ENCODE results near the gene CFAP99. TPM values are rescaled to one million over a fixed set of nuclear protein-coding genes. Genes with fewer than 3 reads are reported as not detected.

The CFAP99 gene
- total RNA-seq, 2 experiments from 2014 or later, result not detected

DNA sequence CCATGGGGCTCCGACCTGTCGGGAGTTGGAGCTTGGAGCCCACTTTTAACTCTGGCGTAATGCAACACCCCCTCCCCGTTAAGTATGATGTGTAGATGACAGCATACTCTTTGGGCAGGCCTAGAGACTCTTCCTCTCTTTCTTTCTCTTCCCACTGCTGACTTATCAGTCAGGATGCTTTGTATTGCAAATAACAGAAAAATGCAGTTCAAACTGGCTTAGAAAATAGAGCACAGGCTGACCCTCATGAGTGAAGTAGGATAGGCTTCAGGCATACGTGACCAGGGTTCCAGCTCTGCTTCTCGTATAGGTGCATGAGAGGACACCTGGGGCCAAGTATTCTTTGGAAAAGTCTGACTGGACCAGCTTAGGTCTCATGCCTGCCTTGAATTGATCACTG, 26.8 kb downstream of the CFAP99 start:
- peaks cover 5% of the 10 kb centered on the region for H3K4me1 Mint-ChIP-seq (ENCODE audit: low read depth)
- ATAC-seq (no peak), DNase-seq (no peak)
- ChIA-PET POLR2A (no interaction called here), CTCF (interaction anchor here (1.9 kb wide), 1 partner anchor 225 kb away, joined by 5 read pairs; no protein-coding TSS in a partner anchor)
- H3K9me3 Mint-ChIP-seq (ENCODE audit: insufficient read depth), result no peaks in the 10 kb centered on the region
- H3K27ac Mint-ChIP-seq, result no peak overlapping the region
- no peaks in the 10 kb centered on the region for H3K36me3 Mint-ChIP-seq (ENCODE audit: low read depth)
- H3K27me3 Mint-ChIP-seq (ENCODE audit: low read depth), result no peaks in the 10 kb centered on the region
- H3K4me3 Mint-ChIP-seq, result no peak overlapping the region

GRCh38 chr4:2446656-2447564, 28.2 kb downstream of the CFAP99 start:
- no peaks in the 10 kb centered on the region for H3K9me3 Mint-ChIP-seq (ENCODE audit: insufficient read depth)
- DNase-seq (no peak), ATAC-seq (no peak)
- no peaks in the 10 kb centered on the region for H3K4me1 Mint-ChIP-seq (ENCODE audit: low read depth)
- POLR2A ChIA-PET, result no interaction called here
- no peaks in the 10 kb centered on the region for H3K27me3 Mint-ChIP-seq (ENCODE audit: low read depth)
- CTCF ChIA-PET, result no interaction called here
- H3K36me3 Mint-ChIP-seq (ENCODE audit: low read depth), result no peaks in the 10 kb centered on the region
- H3K27ac Mint-ChIP-seq, result no peak overlapping the region
- no peak overlapping the region for H3K4me3 Mint-ChIP-seq

DNA sequence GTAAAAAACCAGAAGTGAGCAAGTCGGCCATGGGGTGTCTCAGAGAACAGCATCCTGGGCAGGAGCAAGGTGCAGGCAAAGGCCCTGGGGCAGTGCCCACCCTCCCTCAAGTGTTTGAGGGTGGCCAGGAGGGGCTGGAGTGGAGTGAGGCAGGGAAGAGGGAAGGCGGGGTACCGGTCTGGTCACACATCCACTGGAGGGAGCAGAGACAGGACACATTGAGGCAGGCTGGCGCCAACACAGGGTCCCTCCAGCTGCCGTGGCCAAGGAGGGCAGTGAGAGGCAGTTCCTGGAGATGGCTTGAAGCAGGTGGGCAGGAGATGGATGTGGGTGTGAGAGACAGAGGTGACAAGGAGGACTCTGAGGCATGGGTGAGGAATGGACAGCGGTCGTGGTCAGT, 29.8 kb downstream of the CFAP99 start:
- ATAC-seq (no peak), DNase-seq (no peak)
- ChIA-PET CTCF (no interaction called here), POLR2A (no interaction called here)
- no peak overlapping the region for H3K27ac Mint-ChIP-seq
- no peaks in the 10 kb centered on the region for H3K4me1 Mint-ChIP-seq (ENCODE audit: low read depth)
- no peaks in the 10 kb centered on the region for H3K36me3 Mint-ChIP-seq (ENCODE audit: low read depth)
- no peaks in the 10 kb centered on the region for H3K27me3 Mint-ChIP-seq (ENCODE audit: low read depth)
- no peaks in the 10 kb centered on the region for H3K9me3 Mint-ChIP-seq (ENCODE audit: insufficient read depth)
- H3K4me3 Mint-ChIP-seq, result no peak overlapping the region

- Mint-ChIP-seq H3K36me3 (ENCODE audit: low read depth) (no peaks in the 10 kb centered on the region), H3K4me3 (no peak overlapping the region), H3K4me1 (ENCODE audit: low read depth) (no peaks in the 10 kb centered on the region), H3K9me3 (ENCODE audit: insufficient read depth) (no peaks in the 10 kb centered on the region), H3K27me3 (ENCODE audit: low read depth) (no peaks in the 10 kb centered on the region), H3K27ac (no peak overlapping the region)
- no peak for ATAC-seq
- DNase-seq, result no peak
- ChIA-PET CTCF (no interaction called here), POLR2A (no interaction called here)
These were observed 30.3 kb downstream of the CFAP99 start for GRCh38 chr4:2449051-2449450.

GRCh38 chr4:2449511-2450392, 31.0 kb downstream of the CFAP99 start:
- DNase-seq, result no peak
- POLR2A ChIA-PET, result no interaction called here
- CTCF ChIA-PET, result interaction anchor here (1.2 kb wide), 1 partner anchor 8 kb away, joined by 3 read pairs; no protein-coding TSS in a partner anchor
- Mint-ChIP-seq H3K27ac (no peak overlapping the region), H3K36me3 (ENCODE audit: low read depth) (no peaks in the 10 kb centered on the region), H3K4me3 (no peak overlapping the region), H3K9me3 (ENCODE audit: insufficient read depth) (no peaks in the 10 kb centered on the region), H3K27me3 (ENCODE audit: low read depth) (no peaks in the 10 kb centered on the region), H3K4me1 (ENCODE audit: low read depth) (no peaks in the 10 kb centered on the region)
- ATAC-seq, result no peak

GRCh38 chr4:2450394-2451035, 31.8 kb downstream of the CFAP99 start:
- no peak overlapping the region for H3K4me3 Mint-ChIP-seq
- H3K36me3 Mint-ChIP-seq (ENCODE audit: low read depth), result no peaks in the 10 kb centered on the region
- ChIA-PET POLR2A (no interaction called here), CTCF (interaction anchor here (1.0 to 1.2 kb wide), 2 partner anchors 9 kb away, joined by 3 to 6 read pairs; no protein-coding TSS in a partner anchor)
- H3K9me3 Mint-ChIP-seq (ENCODE audit: insufficient read depth), result no peaks in the 10 kb centered on the region
- H3K27me3 Mint-ChIP-seq (ENCODE audit: low read depth), result no peaks in the 10 kb centered on the region
- H3K27ac Mint-ChIP-seq, result no peak overlapping the region
- DNase-seq, result no peak
- ATAC-seq, result no peak
- no peaks in the 10 kb centered on the region for H3K4me1 Mint-ChIP-seq (ENCODE audit: low read depth)

- ChIA-PET POLR2A (no interaction called here), CTCF (interaction anchor here (1.0 kb wide), 1 partner anchor 9 kb away, joined by 6 read pairs; no protein-coding TSS in a partner anchor)
- Mint-ChIP-seq H3K4me1 (ENCODE audit: low read depth) (no peaks in the 10 kb centered on the region), H3K9me3 (ENCODE audit: insufficient read depth) (no peaks in the 10 kb centered on the region), H3K4me3 (no peak overlapping the region), H3K36me3 (ENCODE audit: low read depth) (no peaks in the 10 kb centered on the region), H3K27me3 (ENCODE audit: low read depth) (no peaks in the 10 kb centered on the region), H3K27ac (no peak overlapping the region)
- DNase-seq (no peak), ATAC-seq (no peak)
These were observed 32.3 kb downstream of the CFAP99 start for GRCh38 chr4:2451036-2451520.

- Mint-ChIP-seq H3K27me3 (ENCODE audit: low read depth) (no peaks in the 10 kb centered on the region), H3K4me1 (ENCODE audit: low read depth) (no peaks in the 10 kb centered on the region), H3K27ac (no peak overlapping the region), H3K36me3 (ENCODE audit: low read depth) (no peaks in the 10 kb centered on the region), H3K4me3 (no peak overlapping the region), H3K9me3 (ENCODE audit: insufficient read depth) (no peaks in the 10 kb centered on the region)
- DNase-seq (no peak), ATAC-seq (no peak)
- ChIA-PET CTCF (interaction anchor here (0.6 to 1.0 kb wide), 2 partner anchors 10 to 138 kb away, joined by 3 to 6 read pairs; no protein-coding TSS in a partner anchor), POLR2A (no interaction called here)
These were observed 33.3 kb downstream of the CFAP99 start for GRCh38 chr4:2451821-2452785.

GRCh38 chr4:2457481-2458295, 38.9 kb downstream of the CFAP99 start:
- DNase-seq (no peak), ATAC-seq (no peak)
- H3K4me3 Mint-ChIP-seq, result no peak overlapping the region
- CTCF ChIA-PET, result interaction anchor here (2.5 kb wide), 1 partner anchor 16 kb away, joined by 5 read pairs; no protein-coding TSS in a partner anchor
- H3K36me3 Mint-ChIP-seq (ENCODE audit: low read depth), result no peaks in the 10 kb centered on the region
- no peaks in the 10 kb centered on the region for H3K9me3 Mint-ChIP-seq (ENCODE audit: insufficient read depth)
- POLR2A ChIA-PET, result no interaction called here
- no peak overlapping the region for H3K27ac Mint-ChIP-seq
- peaks cover 2% of the 10 kb centered on the region for H3K4me1 Mint-ChIP-seq (ENCODE audit: low read depth)
- peaks cover 11% of the 10 kb centered on the region for H3K27me3 Mint-ChIP-seq (ENCODE audit: low read depth)
